Measurements from ENCODE around the gene FLT1.

FLT1 gene

DNA sequence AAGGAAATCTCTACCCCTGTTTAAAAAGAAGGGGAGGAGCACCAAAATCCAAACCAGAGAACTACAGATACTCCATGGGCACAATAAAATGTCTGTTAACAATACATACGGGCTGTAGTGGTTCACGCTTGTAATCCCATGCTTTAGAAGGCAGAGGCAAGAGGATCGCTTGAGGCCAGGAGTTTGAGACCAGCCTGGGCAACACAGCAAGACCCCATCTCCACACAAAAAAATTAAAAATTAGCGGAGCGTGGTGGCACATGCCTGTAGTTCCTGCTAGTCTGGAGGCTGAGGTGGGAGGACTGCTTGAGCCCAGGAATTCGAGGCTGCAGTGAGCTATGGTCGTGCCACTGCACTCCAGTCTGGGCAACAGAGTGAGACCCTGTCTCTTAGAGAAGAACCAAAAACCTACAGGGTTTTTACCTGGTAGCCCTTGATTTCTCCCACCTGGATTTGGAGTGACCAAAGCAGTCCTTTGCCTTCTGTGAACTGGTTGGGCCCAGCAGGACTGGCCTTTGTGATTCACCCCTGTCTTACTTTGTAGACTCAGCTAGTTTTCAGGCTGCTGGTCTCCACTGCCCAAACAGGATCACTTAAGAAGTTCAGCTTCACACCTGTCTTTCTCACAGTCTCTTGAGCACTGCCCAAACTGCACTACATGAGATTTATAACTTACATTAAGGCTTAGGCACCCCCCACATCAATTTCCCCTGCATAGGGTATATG lies 38.7 kb upstream of the FLT1 start:
- no peak for TF ChIP-seq CTCF (IDR thresholded peaks at IDR 0.05; ENCODE audit: control insufficient read depth, insufficient read depth, low read depth, low read length, missing control alignments)
- no peak overlapping the region for H3K4me3 ChIP-seq (ENCODE audit: control insufficient read depth, low read depth, low read length)
- DNase-seq (ENCODE audit: low read depth) = no peak

DNA sequence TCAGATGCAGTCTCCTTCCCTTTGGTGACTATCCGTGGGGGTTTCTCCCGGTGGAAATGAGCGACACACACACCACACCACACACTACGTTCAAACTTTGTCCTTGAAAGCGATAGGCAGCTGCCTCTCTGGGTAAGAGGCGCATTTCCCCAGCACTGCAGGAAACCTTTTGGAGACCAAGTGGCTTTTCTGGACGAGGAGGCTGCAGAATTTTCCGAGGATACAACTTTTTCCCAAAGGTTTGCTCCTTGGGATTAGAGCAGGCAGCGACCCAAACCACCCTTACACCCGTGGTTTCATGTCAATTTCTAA lies 38.2 kb upstream of the FLT1 start:
- no peak for TF ChIP-seq CTCF (IDR thresholded peaks at IDR 0.05; ENCODE audit: control insufficient read depth, insufficient read depth, low read depth, low read length, missing control alignments)
- peak overlapping the region; percentile 48; the same call in 1 of the 2 replicates for H3K4me3 ChIP-seq (ENCODE audit: control insufficient read depth, low read depth, low read length)
- DNase-seq (ENCODE audit: low read depth) = no peak

- DNase-seq (ENCODE audit: low read depth) = no peak
- H3K4me3 ChIP-seq (ENCODE audit: control insufficient read depth, low read depth, low read length) = peak overlapping the region; percentile 48
- no peak for TF ChIP-seq CTCF (IDR thresholded peaks at IDR 0.05; ENCODE audit: control insufficient read depth, insufficient read depth, low read depth, low read length, missing control alignments)
Measured at GRCh38 chr13:28532388-28533124, 37.6 kb upstream of the FLT1 start.

GRCh38 chr13:28531845-28532387 lies 37.0 kb upstream of the FLT1 start:
- TF ChIP-seq CTCF (IDR thresholded peaks at IDR 0.05; ENCODE audit: control insufficient read depth, insufficient read depth, low read depth, low read length, missing control alignments) = no peak
- DNase-seq (ENCODE audit: low read depth) = no peak
- peak overlapping the region; percentile 48 for H3K4me3 ChIP-seq (ENCODE audit: control insufficient read depth, low read depth, low read length)

DNA sequence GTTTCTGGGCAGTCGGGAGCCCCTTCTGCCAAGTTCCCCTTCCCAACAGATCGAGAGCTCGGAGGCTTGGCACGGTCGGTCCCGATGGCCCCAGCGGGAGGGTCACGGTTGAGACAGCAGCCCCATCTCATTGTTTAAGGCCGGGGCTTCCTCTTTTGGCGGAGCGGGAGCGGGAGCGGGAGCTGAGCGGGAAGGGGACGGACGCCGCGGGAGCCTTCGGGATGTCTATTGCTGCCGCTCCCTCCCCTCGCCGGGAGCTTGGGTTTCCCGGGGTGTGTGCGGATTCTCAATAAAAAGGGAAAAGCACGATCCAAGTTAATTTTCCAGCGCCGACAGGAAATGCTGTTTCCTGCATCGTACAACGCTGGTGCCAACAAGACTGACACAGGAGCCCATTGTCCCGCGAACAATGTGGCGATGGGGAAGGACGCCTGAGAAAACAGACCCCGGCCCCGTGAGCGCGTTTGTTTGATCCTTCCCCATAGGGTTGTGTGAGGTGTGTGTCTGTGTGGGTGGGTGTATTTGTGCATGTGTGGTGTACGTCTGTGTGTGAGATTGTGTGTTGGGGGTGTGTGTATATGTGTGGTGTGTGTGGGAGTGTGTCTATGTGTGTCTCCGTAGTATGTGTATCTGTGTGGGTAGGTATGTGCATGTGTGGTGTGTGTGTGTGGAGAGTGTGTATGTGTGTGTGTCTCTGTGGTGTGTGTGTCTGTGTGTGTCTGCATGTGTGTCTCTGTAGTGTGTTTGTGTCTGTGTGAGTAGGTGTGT lies 36.3 kb upstream of the FLT1 start:
- peak overlapping the region; percentile 48 for H3K4me3 ChIP-seq (ENCODE audit: control insufficient read depth, low read depth, low read length)
- TF ChIP-seq CTCF (IDR thresholded peaks at IDR 0.05; ENCODE audit: control insufficient read depth, insufficient read depth, low read depth, low read length, missing control alignments) = no peak
- no peak for DNase-seq (ENCODE audit: low read depth)

GRCh38 chr13:28530729-28531076 lies 35.8 kb upstream of the FLT1 start:
- DNase-seq (ENCODE audit: low read depth) = no peak
- peak; percentile 41 for TF ChIP-seq CTCF (IDR thresholded peaks at IDR 0.05; ENCODE audit: control insufficient read depth, insufficient read depth, low read depth, low read length, missing control alignments)
- H3K4me3 ChIP-seq (ENCODE audit: control insufficient read depth, low read depth, low read length) = peak overlapping the region; percentile 48

Measured in AG09309 (cell line).